Fibroblast of lung (primary cell): ENCODE measurements around the gene PLA2G4F. TPM values are rescaled to one million over a fixed set of nuclear protein-coding genes. Genes with fewer than 3 reads are reported as not detected.

Source experiments
- DNase-seq, 2 donors: peaks; one replicate each; pipeline versions ENCODE4 v3.0.0 to v3.0.0-alpha.2; 2010; ENCODE audit warnings: low read depth in 2 of 2
- H2AFZ ChIP-seq: 2 replicates; pipeline ENCODE4 v1.5.1; 2012; ENCODE audit warnings: low read length, control low read depth, inconsistent platforms
- H3K27ac ChIP-seq: 2 replicates; pipeline ENCODE4 v1.5.1; 2011; ENCODE audit warnings: low read length, control low read depth; ENCODE audit not compliant: insufficient read depth
- H3K27me3 ChIP-seq: 2 replicates; pipeline ENCODE4 v1.5.1; 2011; ENCODE audit warnings: mild to moderate bottlenecking, low read length; ENCODE audit not compliant: control insufficient read depth, insufficient read depth
- H3K36me3 ChIP-seq: 2 replicates; pipeline ENCODE4 v1.5.1; 2011; ENCODE audit warnings: low read length; ENCODE audit not compliant: control insufficient read depth, insufficient read depth
- H3K4me1 ChIP-seq: 2 replicates; pipeline ENCODE4 v1.5.1; 2011; ENCODE audit warnings: low read length; ENCODE audit not compliant: control insufficient read depth, insufficient read depth; ENCODE audit errors: extremely low read depth
- H3K4me2 ChIP-seq: 2 replicates; pipeline ENCODE4 v1.5.1; 2011; ENCODE audit warnings: low read length, control low read depth; ENCODE audit not compliant: insufficient read depth; ENCODE audit errors: extremely low read depth
- H3K4me3 ChIP-seq, 4 experiments: fragments of 200-600 bp in 1 of 4; sonication (generic) in 1 of 4; replicated peaks in 1 of 4; 2 replicates each; pipeline ENCODE4 v1.5.1; 2011 to 2016; ENCODE audit warnings: low read length in 4 of 4, low read depth in 3 of 4, mild to moderate bottlenecking in 3 of 4, control low read depth in 2 of 4, inconsistent platforms in 1 of 4, mixed read lengths in 1 of 4; ENCODE audit not compliant: insufficient read depth in 1 of 4; ENCODE audit errors: control extremely low read depth in 1 of 4
- H3K79me2 ChIP-seq: 2 replicates; pipeline ENCODE4 v1.5.1; 2012; ENCODE audit warnings: mild to moderate bottlenecking, low read length, inconsistent platforms; ENCODE audit not compliant: control insufficient read depth, insufficient read depth
- H3K9ac ChIP-seq: 2 replicates; pipeline ENCODE4 v1.5.1; 2011; ENCODE audit warnings: mild to moderate bottlenecking, low read length, control low read depth; ENCODE audit not compliant: insufficient read depth
- H3K9me3 ChIP-seq: 2 replicates; pipeline ENCODE4 v1.5.1; 2012; ENCODE audit warnings: low read depth, low read length; ENCODE audit not compliant: control insufficient read depth, insufficient read depth
- H4K20me1 ChIP-seq: 2 replicates; pipeline ENCODE4 v1.5.1; 2011; ENCODE audit warnings: low read length; ENCODE audit not compliant: control insufficient read depth, insufficient read depth; ENCODE audit errors: extremely low read depth
- EZH2 ChIP-seq: IDR thresholded peaks from 2 replicates; pipeline ENCODE4 v1.5.1; 2012; ENCODE audit warnings: low read length, control low read depth, mild to moderate bottlenecking; ENCODE audit errors: missing control alignments
- polyA plus RNA-seq, 2 donors: library from polyadenylated mRNA; depleted of rRNA in 1 of 2; stranded (reverse) in 1 of 2; unstranded in 1 of 2; fragments of >200 nt; gene quantifications; 2 replicates each; pipeline ENCODE4 v1.2.1, GENCODE V29; 2011 to 2012; ENCODE audit warnings: missing spikeins in 1 of 2
- total RNA-seq: library from RNA; depleted of rRNA; stranded (reverse); fragments of >200 nt; gene quantifications from 2 replicates; pipeline ENCODE4 v1.2.1, GENCODE V29; 2014
- TF ChIP-seq, protein P1 (sequence below), 2 donors: IDR thresholded peaks in 1 of 2; conservative IDR thresholded peaks in 1 of 2; 1 replicate in 1 of 2; 2 replicates in 1 of 2; pipeline ENCODE4 v1.5.1; 2011 to 2012; ENCODE audit warnings: low read length in 2 of 2, control low read depth in 1 of 2, inconsistent platforms in 1 of 2, low read depth in 1 of 2, mild to moderate bottlenecking in 1 of 2

PLA2G4F gene
- total and polyA plus RNA-seq, 2 donors (not counting 1 experiment from before 2014, with no cell fraction given), result not detected

DNA sequence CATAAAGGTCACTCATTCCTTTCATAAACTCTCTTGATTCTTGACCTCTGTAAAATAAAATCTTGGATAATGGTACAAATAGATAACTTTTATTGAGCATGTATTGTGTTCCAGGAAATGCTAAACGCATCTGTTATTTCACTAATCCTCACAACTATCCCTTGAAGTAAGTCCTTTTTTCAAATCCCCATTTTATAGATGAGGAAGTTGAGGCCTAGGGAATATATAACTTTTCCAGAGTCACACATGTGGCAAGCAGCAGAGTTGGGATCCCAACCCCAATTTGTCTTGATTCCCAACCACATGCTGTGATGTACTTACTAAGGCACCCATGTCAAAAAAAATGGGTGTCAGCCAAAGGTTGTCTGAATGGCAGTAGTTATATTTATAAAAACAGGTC is 45.4 kb upstream of the PLA2G4F start:
- Histone ChIP-seq H3K9me3 (no peaks in the 10 kb centered on the region), H3K4me1 (no peaks in the 10 kb centered on the region), H4K20me1 (no peaks in the 10 kb centered on the region), H3K27ac (no peak overlapping the region), H2AFZ (no peak overlapping the region), H3K4me3 (no peak overlapping the region), H3K9ac (no peak overlapping the region), H3K36me3 (no peaks in the 10 kb centered on the region), H3K4me2 (no peak overlapping the region), H3K79me2 (peaks cover 19% of the 10 kb centered on the region), H3K27me3 (no peaks in the 10 kb centered on the region)
- DNase-seq, result no peak
- TF ChIP-seq EZH2, result no peak
- TF ChIP-seq, protein P1, sequence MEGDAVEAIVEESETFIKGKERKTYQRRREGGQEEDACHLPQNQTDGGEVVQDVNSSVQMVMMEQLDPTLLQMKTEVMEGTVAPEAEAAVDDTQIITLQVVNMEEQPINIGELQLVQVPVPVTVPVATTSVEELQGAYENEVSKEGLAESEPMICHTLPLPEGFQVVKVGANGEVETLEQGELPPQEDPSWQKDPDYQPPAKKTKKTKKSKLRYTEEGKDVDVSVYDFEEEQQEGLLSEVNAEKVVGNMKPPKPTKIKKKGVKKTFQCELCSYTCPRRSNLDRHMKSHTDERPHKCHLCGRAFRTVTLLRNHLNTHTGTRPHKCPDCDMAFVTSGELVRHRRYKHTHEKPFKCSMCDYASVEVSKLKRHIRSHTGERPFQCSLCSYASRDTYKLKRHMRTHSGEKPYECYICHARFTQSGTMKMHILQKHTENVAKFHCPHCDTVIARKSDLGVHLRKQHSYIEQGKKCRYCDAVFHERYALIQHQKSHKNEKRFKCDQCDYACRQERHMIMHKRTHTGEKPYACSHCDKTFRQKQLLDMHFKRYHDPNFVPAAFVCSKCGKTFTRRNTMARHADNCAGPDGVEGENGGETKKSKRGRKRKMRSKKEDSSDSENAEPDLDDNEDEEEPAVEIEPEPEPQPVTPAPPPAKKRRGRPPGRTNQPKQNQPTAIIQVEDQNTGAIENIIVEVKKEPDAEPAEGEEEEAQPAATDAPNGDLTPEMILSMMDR (conservative IDR thresholded peaks at IDR 0.05 in 1 of 2, IDR thresholded peaks at IDR 0.05 in 1 of 2; ENCODE audit: low read depth in 1 of 2, low read length in 2 of 2), result no peak

DNA sequence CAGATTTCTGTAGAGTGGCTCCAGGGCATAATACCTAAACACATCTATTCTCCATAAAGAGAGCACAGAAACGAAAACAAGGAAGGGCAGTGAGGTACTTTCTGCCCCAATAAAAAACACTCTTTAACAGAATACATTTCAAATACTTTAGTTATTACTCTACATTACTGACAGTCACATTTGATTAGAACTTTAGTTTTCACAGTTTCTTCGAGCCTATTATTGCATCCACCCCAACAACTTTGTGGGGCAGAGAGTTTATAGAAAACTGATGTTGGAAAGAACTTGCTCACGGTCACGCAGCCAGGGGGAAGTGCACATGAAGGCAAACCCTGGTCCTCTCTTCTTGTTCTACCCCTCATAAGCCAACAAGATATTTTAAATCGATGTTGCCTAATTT is 42.7 kb upstream of the PLA2G4F start:
- no peak overlapping the region for H3K4me2 ChIP-seq
- no peaks in the 10 kb centered on the region for H3K36me3 ChIP-seq
- no peak overlapping the region for H2AFZ ChIP-seq
- TF ChIP-seq, protein P1 (conservative IDR thresholded peaks at IDR 0.05 in 1 of 2, IDR thresholded peaks at IDR 0.05 in 1 of 2; ENCODE audit: low read depth in 1 of 2, low read length in 2 of 2), result no peak
- no peak for TF ChIP-seq EZH2
- H3K79me2 ChIP-seq, result peaks cover 10% of the 10 kb centered on the region
- H3K27me3 ChIP-seq, result no peaks in the 10 kb centered on the region
- H3K4me1 ChIP-seq, result no peaks in the 10 kb centered on the region
- no peaks in the 10 kb centered on the region for H3K9me3 ChIP-seq
- DNase-seq, result no peak
- no peaks in the 10 kb centered on the region for H4K20me1 ChIP-seq
- no peak overlapping the region for H3K4me3 ChIP-seq
- H3K27ac ChIP-seq, result no peak overlapping the region
- H3K9ac ChIP-seq, result no peak overlapping the region

DNA sequence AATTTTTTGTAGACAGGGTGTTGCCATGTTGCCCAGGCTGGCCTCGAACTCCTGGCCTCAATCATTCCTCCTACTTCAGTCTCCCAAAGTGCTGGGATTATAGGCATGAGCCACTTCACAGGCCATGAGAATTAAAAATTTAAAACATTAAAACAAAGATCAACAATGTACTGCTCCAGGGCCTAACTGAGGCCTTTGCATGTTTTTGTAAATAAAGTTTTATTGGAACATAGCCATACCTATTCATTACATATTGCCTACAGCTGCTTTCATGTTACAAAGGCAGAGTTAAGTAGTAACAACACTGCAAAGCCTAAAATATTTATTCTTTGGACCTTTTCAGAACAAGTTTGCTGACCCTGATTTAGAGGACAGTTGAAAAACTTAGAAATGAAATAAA is 42.1 kb upstream of the PLA2G4F start:
- H4K20me1 ChIP-seq, result no peaks in the 10 kb centered on the region
- TF ChIP-seq EZH2, result no peak
- TF ChIP-seq, protein P1 (conservative IDR thresholded peaks at IDR 0.05 in 1 of 2, IDR thresholded peaks at IDR 0.05 in 1 of 2; ENCODE audit: low read depth in 1 of 2, low read length in 2 of 2), result no peak

More for the DNA sequence above, 42.1 kb upstream of the PLA2G4F start:
- no peak overlapping the region for H3K27ac ChIP-seq
- H3K4me2 ChIP-seq, result no peak overlapping the region
- no peaks in the 10 kb centered on the region for H3K4me1 ChIP-seq
- H3K9ac ChIP-seq, result no peak overlapping the region
- DNase-seq, result no peak
- no peaks in the 10 kb centered on the region for H3K36me3 ChIP-seq
- no peaks in the 10 kb centered on the region for H3K27me3 ChIP-seq
- H3K9me3 ChIP-seq, result no peaks in the 10 kb centered on the region
- no peak overlapping the region for H2AFZ ChIP-seq
- peaks cover 4% of the 10 kb centered on the region for H3K79me2 ChIP-seq
- no peak overlapping the region for H3K4me3 ChIP-seq
